WTC11 (cell line): Measurements from ENCODE around the gene FGB. TPM values are rescaled to one million over a fixed set of nuclear protein-coding genes. Genes with fewer than 3 reads are reported as not detected.

ENCODE experiments used
- ATAC-seq: fragments of 200-7000 bp; cut with Tn5 transposase; 2 replicates; pipeline ENCODE4 v1.10.0; 2021; ENCODE audit warnings: mild to moderate bottlenecking, moderate library complexity
- CTCF ChIA-PET: fragments of 300-600 bp; sonication (Branson Sonifier 250); formaldehyde crosslinking; loops from one replicate; lab custom pipeline; 2021; ENCODE audit warnings: antibody characterized with exemption; lab: Charles Lee
- POLR2A ChIA-PET: fragments of 350-600 bp; sonication (Branson Sonifier 250); formaldehyde crosslinking; loops from one replicate; lab custom pipeline; 2021; ENCODE audit warnings: antibody characterized with exemption; lab: Charles Lee
- DNase-seq: peaks from one replicate; pipeline ENCODE4 v3.0.0; 2021; ENCODE audit warnings: low spot score
- H3K27ac Mint-ChIP-seq: 2 replicates; pipeline ENCODE4 v1.8.0; 2021; ENCODE audit warnings: mixed read lengths
- H3K27me3 Mint-ChIP-seq: 2 replicates; pipeline ENCODE4 v1.8.0; 2021; ENCODE audit warnings: low read depth, mild to moderate bottlenecking, moderate library complexity, mixed read lengths
- H3K36me3 Mint-ChIP-seq: 2 replicates; pipeline ENCODE4 v1.8.0; 2021; ENCODE audit warnings: mixed read lengths
- H3K4me1 Mint-ChIP-seq: 2 replicates; pipeline ENCODE4 v1.8.0; 2022; ENCODE audit warnings: mixed read lengths
- H3K4me3 Mint-ChIP-seq: 2 replicates; pipeline ENCODE4 v1.8.0; 2021; ENCODE audit warnings: mild to moderate bottlenecking, moderate library complexity, mixed read lengths
- H3K9me3 Mint-ChIP-seq: 2 replicates; pipeline ENCODE4 v1.8.0; 2021; ENCODE audit warnings: mixed read lengths
- ATF3 ChIP-seq: sonication (generic); formaldehyde crosslinking; conservative IDR thresholded peaks from 2 replicates; pipeline ENCODE4 v1.8.1; 2022; ENCODE audit warnings: mild to moderate bottlenecking, missing genetic modification reagents
- ATF6 ChIP-seq: sonication (generic); formaldehyde crosslinking; IDR thresholded peaks from 2 replicates; pipeline ENCODE4 v1.8.1; 2023; ENCODE audit warnings: mild to moderate bottlenecking, missing genetic modification reagents
- CBFB ChIP-seq: sonication (generic); formaldehyde crosslinking; IDR thresholded peaks from 2 replicates; pipeline ENCODE4 v1.8.1; 2022; ENCODE audit warnings: mild to moderate bottlenecking, low read depth, missing genetic modification reagents
- CTCF ChIP-seq: fragments of 200-600 bp; IDR thresholded peaks from 2 replicates; pipeline ENCODE4 v1.8.0; 2022; ENCODE audit warnings: antibody characterized with exemption
- E2F1 ChIP-seq: sonication (generic); formaldehyde crosslinking; IDR thresholded peaks from 2 replicates; pipeline ENCODE4 v1.8.0; 2022; ENCODE audit warnings: mild to moderate bottlenecking, missing genetic modification reagents
- E2F5 ChIP-seq: sonication (generic); formaldehyde crosslinking; IDR thresholded peaks from 2 replicates; pipeline ENCODE4 v1.8.1; 2022; ENCODE audit warnings: mild to moderate bottlenecking, moderate library complexity, missing genetic modification reagents
- FOXK1 ChIP-seq: sonication (generic); formaldehyde crosslinking; IDR thresholded peaks from 2 replicates; pipeline ENCODE4 v1.8.0; 2022; ENCODE audit warnings: mild to moderate bottlenecking, moderate library complexity, missing genetic modification reagents
- GRHL2 ChIP-seq: fragments of 250-450 bp; sonication (Bioruptor Pico); IDR thresholded peaks from 2 replicates; pipeline ENCODE4 v1.8.0; 2022; ENCODE audit warnings: mild to moderate bottlenecking, moderate library complexity; ENCODE audit not compliant: insufficient replicate concordance, severe bottlenecking
- IRF2 ChIP-seq: sonication (generic); formaldehyde crosslinking; IDR thresholded peaks from 2 replicates; pipeline ENCODE4 v1.8.0; 2022; ENCODE audit warnings: low read depth, missing genetic modification reagents, borderline replicate concordance
- KAT7 ChIP-seq: sonication (generic); formaldehyde crosslinking; IDR thresholded peaks from 2 replicates; pipeline ENCODE4 v1.8.1; 2023; ENCODE audit warnings: missing genetic modification reagents, mild to moderate bottlenecking, borderline replicate concordance
- MAX ChIP-seq: sonication (generic); formaldehyde crosslinking; IDR thresholded peaks from 2 replicates; pipeline ENCODE4 v1.8.0; 2022; ENCODE audit warnings: mild to moderate bottlenecking, missing genetic modification reagents
- MLX ChIP-seq: sonication (generic); formaldehyde crosslinking; IDR thresholded peaks from 2 replicates; pipeline ENCODE4 v1.8.1; 2023; ENCODE audit warnings: mild to moderate bottlenecking, missing genetic modification reagents, moderate library complexity
- SMAD3 ChIP-seq: sonication (generic); formaldehyde crosslinking; IDR thresholded peaks from 2 replicates; pipeline ENCODE4 v1.8.0; 2022; ENCODE audit warnings: missing genetic modification reagents, mild to moderate bottlenecking, borderline replicate concordance
- ZBTB43 ChIP-seq: sonication (generic); formaldehyde crosslinking; IDR thresholded peaks from 2 replicates; pipeline ENCODE4 v1.8.1; 2023; ENCODE audit warnings: mild to moderate bottlenecking, missing genetic modification reagents
- ZNF121 ChIP-seq: sonication (generic); formaldehyde crosslinking; IDR thresholded peaks from 2 replicates; pipeline ENCODE4 v1.8.0; 2023; ENCODE audit warnings: missing genetic modification reagents
- ZNF317 ChIP-seq: sonication (generic); formaldehyde crosslinking; IDR thresholded peaks from 2 replicates; pipeline ENCODE4 v1.8.1; 2023; ENCODE audit warnings: low read depth, mild to moderate bottlenecking, moderate library complexity, missing genetic modification reagents, borderline replicate concordance
- ZNF416 ChIP-seq: fragments of 250-450 bp; sonication (Bioruptor Pico); IDR thresholded peaks from 2 replicates; pipeline ENCODE4 v1.9.0; 2021; ENCODE audit warnings: mild to moderate bottlenecking, inconsistent platforms
- total RNA-seq: library from RNA; stranded (reverse); gene quantifications from 3 replicates; pipeline ENCODE4 v1.2.3, GENCODE V29; 2021

FGB gene
- total RNA-seq, 1 experiment from 2014 or later = 2.3 TPM

- TF ChIP-seq E2F5 (CRISPR knock-in tag) (no peak), ZNF317 (CRISPR knock-in tag) (no peak), ZNF416 (CRISPR knock-in tag) (no peak)
- no peak for DNase-seq
- peaks cover 10% of the 10 kb centered on the region for H3K4me1 Mint-ChIP-seq
- no peak overlapping the region for H3K4me3 Mint-ChIP-seq
- ChIA-PET CTCF (interaction anchor here (2.4 to 2.8 kb wide), 2 partner anchors 10 to 50 kb away, joined by 15 to 16 read pairs; no protein-coding TSS in a partner anchor), POLR2A (no interaction called here)
- no peaks in the 10 kb centered on the region for H3K36me3 Mint-ChIP-seq
- H3K27ac Mint-ChIP-seq = no peak overlapping the region
- H3K9me3 Mint-ChIP-seq = no peaks in the 10 kb centered on the region
- H3K27me3 Mint-ChIP-seq = no peaks in the 10 kb centered on the region
- ATAC-seq = no peak
Measured at GRCh38 chr4:154569028-154569427, 6.2 kb downstream of the FGB start.

GRCh38 chr4:154569584-154569983 lies 6.8 kb downstream of the FGB start:
- H3K27ac Mint-ChIP-seq = no peak overlapping the region
- CTCF ChIA-PET = interaction anchor here (2.4 to 2.8 kb wide), 2 partner anchors 10 to 50 kb away, joined by 15 to 16 read pairs; no protein-coding TSS in a partner anchor
- H3K4me3 Mint-ChIP-seq = no peak overlapping the region
- H3K36me3 Mint-ChIP-seq = no peaks in the 10 kb centered on the region
- TF ChIP-seq ZBTB43 (CRISPR knock-in tag) (no peak), MLX (CRISPR knock-in tag) (no peak), ATF3 (CRISPR knock-in tag) (no peak), MAX (no peak), SMAD3 (CRISPR knock-in tag) (no peak), ZNF121 (no peak), CTCF (no peak), E2F1 (no peak), IRF2 (CRISPR knock-in tag) (no peak), KAT7 (no peak), ATF6 (CRISPR knock-in tag) (no peak), FOXK1 (CRISPR knock-in tag) (no peak), CBFB (CRISPR knock-in tag) (no peak), GRHL2 (CRISPR knock-in tag) (no peak)
- TF ChIP-seq, all 79 proteins: peak for 0
- Mint-ChIP-seq H3K9me3 (no peaks in the 10 kb centered on the region), H3K4me1 (peaks cover 10% of the 10 kb centered on the region), H3K27me3 (no peaks in the 10 kb centered on the region)
- POLR2A ChIA-PET = no interaction called here
- ATAC-seq = no peak
- DNase-seq = no peak
